Ecto neural progenitor cell (in vitro differentiated cells): Measurements from ENCODE around the gene NDST1.

Source experiments
- DNase-seq: peaks from one replicate; pipeline ENCODE4 v3.0.0-alpha.2; 2018; ENCODE audit warnings: low spot score

Gene NDST1

GRCh38 chr5:150544611-150545219, 36.8 kb downstream of the NDST1 start:
- DNase-seq: peak; percentile 87

- no peak for DNase-seq
Measured at GRCh38 chr5:150545246-150545645, 37.3 kb downstream of the NDST1 start.

- DNase-seq: no peak
Measured at GRCh38 chr5:150548123-150548522, 40.2 kb downstream of the NDST1 start.

GRCh38 chr5:150549735-150550134, 41.8 kb downstream of the NDST1 start:
- no peak for DNase-seq

- DNase-seq: no peak
Measured at GRCh38 chr5:150550286-150550685, 42.4 kb downstream of the NDST1 start.

- no peak for DNase-seq
Measured at GRCh38 chr5:150551066-150551465, 43.1 kb downstream of the NDST1 start.

GRCh38 chr5:150553402-150553801, 45.5 kb downstream of the NDST1 start:
- DNase-seq: no peak

- no peak for DNase-seq
Measured at GRCh38 chr5:150553911-150554310, 46.0 kb downstream of the NDST1 start.

- DNase-seq: no peak
Measured at GRCh38 chr5:150554857-150555256, 46.9 kb downstream of the NDST1 start.

GRCh38 chr5:150556106-150556505, 48.2 kb downstream of the NDST1 start:
- DNase-seq: no peak

GRCh38 chr5:150556859-150557508, 49.1 kb downstream of the NDST1 start:
- DNase-seq: no peak

- no peak for DNase-seq
Measured at GRCh38 chr5:150557509-150557872, 49.6 kb downstream of the NDST1 start.

- no peak for DNase-seq
Measured at GRCh38 chr5:150558088-150558621, 50.2 kb downstream of the NDST1 start.

GRCh38 chr5:150559088-150559487, 51.2 kb downstream of the NDST1 start:
- no peak for DNase-seq

GRCh38 chr5:150559701-150560100, 51.8 kb downstream of the NDST1 start:
- no peak for DNase-seq

GRCh38 chr5:150560401-150561191, 52.7 kb downstream of the NDST1 start:
- DNase-seq: peak; percentile 85

- DNase-seq: no peak
Measured at GRCh38 chr5:150561192-150561512, 53.2 kb downstream of the NDST1 start.

GRCh38 chr5:150561571-150562275, 53.8 kb downstream of the NDST1 start:
- DNase-seq: no peak

- DNase-seq: no peak
Measured at GRCh38 chr5:150562832-150563231, 54.9 kb downstream of the NDST1 start.

- DNase-seq: no peak
Measured at GRCh38 chr5:150565868-150566267, 57.9 kb downstream of the NDST1 start.

- no peak for DNase-seq
Measured at GRCh38 chr5:150567031-150567717, 59.2 kb downstream of the NDST1 start.

- DNase-seq: no peak
Measured at GRCh38 chr5:150568663-150569062, 60.7 kb downstream of the NDST1 start.
